Measurements from ENCODE around the gene PRPF38B. TPM values are rescaled to one million over a fixed set of nuclear protein-coding genes. Genes with fewer than 3 reads are reported as not detected.

The PRPF38B gene
- polyA plus RNA-seq, 1 of the 3 experiments (the other 2 are of a cell fraction) = 17.5 TPM

DNA sequence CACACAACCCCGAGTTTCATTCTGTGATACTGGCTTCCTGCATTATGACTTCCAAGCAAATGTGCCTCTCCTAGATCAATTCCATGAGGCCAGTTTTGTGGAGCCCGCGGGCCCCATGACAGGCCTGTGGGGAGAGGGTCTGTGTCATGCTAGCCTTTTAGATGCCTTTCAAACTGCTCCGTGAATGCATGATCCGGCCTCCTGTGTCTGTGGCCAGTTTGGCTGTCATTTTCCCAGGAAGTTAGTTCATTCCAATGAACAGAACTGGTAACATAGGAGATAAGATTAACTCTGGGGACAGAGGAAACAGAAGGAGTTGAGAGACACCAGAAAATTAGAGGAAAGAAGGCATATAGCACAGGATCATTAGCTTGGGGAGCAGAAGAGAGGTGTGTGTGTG is 23.8 kb downstream of the PRPF38B start:
- POLR2A ChIA-PET = no interaction called here
- DNase-seq = no peak
- H3F3A ChIP-seq (replicated peaks; ENCODE audit: insufficient read depth) = peaks cover 15% of the 10 kb centered on the region
- H3K9ac ChIP-seq = no peak overlapping the region
- no peaks in the 10 kb centered on the region for H3K9me3 ChIP-seq
- CTCF ChIA-PET = interaction anchor here (1.6 kb wide), 1 partner anchor 182 kb away, joined by 8 read pairs; no protein-coding TSS in a partner anchor
- H3K27ac ChIP-seq (ENCODE audit: low read depth in 2 of 2, low read length in 1 of 2) = no peak overlapping the region
- no peaks in the 10 kb centered on the region for H3K79me2 ChIP-seq (ENCODE audit: insufficient read depth)
- no peak overlapping the region for H3K4me3 ChIP-seq (ENCODE audit: low read depth in 2 of 2, low read length in 1 of 2)
- H2AFZ ChIP-seq (ENCODE audit: low read depth) = no peak overlapping the region
- peaks cover 0 to 18% of the 10 kb centered on the region in 2 experiments; a peak in 1 of 4 replicates for H3K4me1 ChIP-seq (ENCODE audit: control insufficient read depth in 1 of 2, insufficient read depth in 2 of 2, low read depth in 1 of 2, low read length in 1 of 2)
- no peaks in the 10 kb centered on the region for H3K27me3 ChIP-seq (ENCODE audit: insufficient read depth)
- no peaks in the 10 kb centered on the region for H3K9me2 ChIP-seq
- no peaks in the 10 kb centered on the region for H4K20me1 ChIP-seq (ENCODE audit: insufficient read depth)
- H3K4me2 ChIP-seq = no peak overlapping the region
- 92% methylated on average over 5 of the region's 5 CpGs for WGBS (ENCODE audit: low lambda C conversion rate)
- H3K36me3 ChIP-seq (replicated peaks in 1 of 2; ENCODE audit: control insufficient read depth in 1 of 2, insufficient read depth in 2 of 2, low read length in 1 of 2) = no peaks in the 10 kb centered on the region
- TF ChIP-seq RCOR1 (IDR thresholded peaks at IDR 0.05; ENCODE audit: low read length) = no peak
- TF ChIP-seq, protein P1, sequence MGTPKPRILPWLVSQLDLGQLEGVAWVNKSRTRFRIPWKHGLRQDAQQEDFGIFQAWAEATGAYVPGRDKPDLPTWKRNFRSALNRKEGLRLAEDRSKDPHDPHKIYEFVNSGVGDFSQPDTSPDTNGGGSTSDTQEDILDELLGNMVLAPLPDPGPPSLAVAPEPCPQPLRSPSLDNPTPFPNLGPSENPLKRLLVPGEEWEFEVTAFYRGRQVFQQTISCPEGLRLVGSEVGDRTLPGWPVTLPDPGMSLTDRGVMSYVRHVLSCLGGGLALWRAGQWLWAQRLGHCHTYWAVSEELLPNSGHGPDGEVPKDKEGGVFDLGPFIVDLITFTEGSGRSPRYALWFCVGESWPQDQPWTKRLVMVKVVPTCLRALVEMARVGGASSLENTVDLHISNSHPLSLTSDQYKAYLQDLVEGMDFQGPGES (IDR thresholded peaks at IDR 0.05; ENCODE audit: low read depth, low read length) = no peak
- TF ChIP-seq RXRA (IDR thresholded peaks at IDR 0.05; ENCODE audit: borderline replicate concordance, low read depth) = no peak
- TF ChIP-seq, protein P2, sequence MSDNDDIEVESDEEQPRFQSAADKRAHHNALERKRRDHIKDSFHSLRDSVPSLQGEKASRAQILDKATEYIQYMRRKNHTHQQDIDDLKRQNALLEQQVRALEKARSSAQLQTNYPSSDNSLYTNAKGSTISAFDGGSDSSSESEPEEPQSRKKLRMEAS (IDR thresholded peaks at IDR 0.05; ENCODE audit: low read depth) = no peak
- TF ChIP-seq FOSL2 (IDR thresholded peaks at IDR 0.05; ENCODE audit: borderline replicate concordance, low read depth) = no peak
- no peak for TF ChIP-seq RAD21 (IDR thresholded peaks at IDR 0.05; ENCODE audit: low read length)
- TF ChIP-seq, protein P3, sequence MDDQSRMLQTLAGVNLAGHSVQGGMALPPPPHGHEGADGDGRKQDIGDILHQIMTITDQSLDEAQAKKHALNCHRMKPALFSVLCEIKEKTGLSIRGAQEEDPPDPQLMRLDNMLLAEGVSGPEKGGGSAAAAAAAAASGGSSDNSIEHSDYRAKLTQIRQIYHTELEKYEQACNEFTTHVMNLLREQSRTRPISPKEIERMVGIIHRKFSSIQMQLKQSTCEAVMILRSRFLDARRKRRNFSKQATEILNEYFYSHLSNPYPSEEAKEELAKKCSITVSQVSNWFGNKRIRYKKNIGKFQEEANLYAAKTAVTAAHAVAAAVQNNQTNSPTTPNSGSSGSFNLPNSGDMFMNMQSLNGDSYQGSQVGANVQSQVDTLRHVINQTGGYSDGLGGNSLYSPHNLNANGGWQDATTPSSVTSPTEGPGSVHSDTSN (IDR thresholded peaks at IDR 0.05) = no peak
- TF ChIP-seq GATA2 (CRISPR knock-in tag; IDR thresholded peaks at IDR 0.05) = no peak
- TF ChIP-seq EP300 (IDR thresholded peaks at IDR 0.05; ENCODE audit: borderline replicate concordance in 1 of 2, low read depth in 1 of 2, low read length in 1 of 2) = no peak

DNA sequence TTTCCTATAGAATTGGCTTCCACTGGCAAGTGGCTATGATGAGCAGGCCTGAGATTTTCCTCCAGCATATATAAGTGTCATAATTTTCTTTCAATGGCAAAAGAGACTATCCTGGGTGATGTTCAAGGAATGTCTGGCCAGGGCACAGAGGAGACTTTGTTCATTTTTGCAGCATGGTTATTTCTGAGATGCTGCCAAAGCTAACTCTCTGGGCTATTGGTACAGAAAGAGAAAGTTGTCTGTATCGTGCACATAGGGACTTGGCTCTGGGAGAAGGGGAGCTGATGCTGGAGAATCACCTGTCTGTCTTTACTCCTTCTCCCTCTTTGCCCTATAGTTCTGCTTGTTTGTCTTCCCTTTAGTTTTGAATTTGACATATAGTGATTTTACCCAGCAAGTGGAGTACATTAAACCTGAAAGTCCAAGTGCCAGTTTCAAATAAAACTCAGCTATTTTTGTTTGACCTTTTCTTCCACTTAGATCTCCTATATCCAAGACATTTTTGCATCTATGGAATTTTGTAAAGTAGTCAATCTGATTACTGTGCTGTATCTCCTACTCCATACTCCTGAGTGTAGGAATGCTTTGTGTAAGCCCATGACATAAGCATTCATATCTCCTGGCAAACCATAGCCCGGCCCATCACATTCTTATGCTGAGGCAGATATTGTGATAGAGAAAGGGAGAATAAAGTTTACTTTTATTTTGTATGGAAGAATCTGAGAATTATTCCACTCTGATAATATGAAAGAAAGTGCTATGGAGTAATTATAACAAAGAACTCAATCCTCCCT is 24.5 kb downstream of the PRPF38B start:
- TF ChIP-seq GABPA (IDR thresholded peaks at IDR 0.05; ENCODE audit: low read depth) (no peak), NFIC (IDR thresholded peaks at IDR 0.05; ENCODE audit: borderline replicate concordance) (no peak), ELF1 (IDR thresholded peaks at IDR 0.05) (no peak), TEAD4 (IDR thresholded peaks at IDR 0.05; ENCODE audit: borderline replicate concordance, insufficient read depth) (no peak), EP300 (IDR thresholded peaks at IDR 0.05; ENCODE audit: borderline replicate concordance in 1 of 2, low read depth in 1 of 2, low read length in 1 of 2) (no peak), JUND (IDR thresholded peaks at IDR 0.05) (no peak), RCOR1 (IDR thresholded peaks at IDR 0.05; ENCODE audit: low read length) (no peak), RAD21 (IDR thresholded peaks at IDR 0.05; ENCODE audit: low read length) (no peak), CHD2 (IDR thresholded peaks at IDR 0.05; ENCODE audit: low read length, partially characterized antibody) (no peak)
- TF ChIP-seq, protein P4, sequence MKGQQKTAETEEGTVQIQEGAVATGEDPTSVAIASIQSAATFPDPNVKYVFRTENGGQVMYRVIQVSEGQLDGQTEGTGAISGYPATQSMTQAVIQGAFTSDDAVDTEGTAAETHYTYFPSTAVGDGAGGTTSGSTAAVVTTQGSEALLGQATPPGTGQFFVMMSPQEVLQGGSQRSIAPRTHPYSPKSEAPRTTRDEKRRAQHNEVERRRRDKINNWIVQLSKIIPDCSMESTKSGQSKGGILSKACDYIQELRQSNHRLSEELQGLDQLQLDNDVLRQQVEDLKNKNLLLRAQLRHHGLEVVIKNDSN (IDR thresholded peaks at IDR 0.05; ENCODE audit: borderline replicate concordance, low read depth) = no peak
- TF ChIP-seq, protein P1 (IDR thresholded peaks at IDR 0.05; ENCODE audit: low read depth, low read length) = no peak
- TF ChIP-seq, protein P2 (IDR thresholded peaks at IDR 0.05; ENCODE audit: low read depth) = no peak
- no peaks in the 10 kb centered on the region for H3K36me3 ChIP-seq (replicated peaks in 1 of 2; ENCODE audit: control insufficient read depth in 1 of 2, insufficient read depth in 2 of 2, low read length in 1 of 2)
- no peak overlapping the region for H3K4me2 ChIP-seq
- no peak for DNase-seq
- CTCF ChIA-PET = interaction anchor here (1.2 to 1.6 kb wide), 2 partner anchors 18 to 181 kb away, joined by 4 to 8 read pairs; no protein-coding TSS in a partner anchor
- peaks cover 15% of the 10 kb centered on the region for H3F3A ChIP-seq (replicated peaks; ENCODE audit: insufficient read depth)
- POLR2A ChIA-PET = no interaction called here
- no peak overlapping the region for H3K27ac ChIP-seq (ENCODE audit: low read depth in 2 of 2, low read length in 1 of 2)
- H3K79me2 ChIP-seq (ENCODE audit: insufficient read depth) = no peaks in the 10 kb centered on the region
- WGBS (ENCODE audit: low lambda C conversion rate) = 78% methylated on average over 2 of the region's 2 CpGs
- peaks cover 0 to 19% of the 10 kb centered on the region in 2 experiments; a peak in 1 of 4 replicates for H3K4me1 ChIP-seq (ENCODE audit: control insufficient read depth in 1 of 2, insufficient read depth in 2 of 2, low read depth in 1 of 2, low read length in 1 of 2)
- no peaks in the 10 kb centered on the region for H3K9me2 ChIP-seq
- H3K9ac ChIP-seq = no peak overlapping the region
- no peaks in the 10 kb centered on the region for H4K20me1 ChIP-seq (ENCODE audit: insufficient read depth)
- no peak overlapping the region for H3K4me3 ChIP-seq (ENCODE audit: low read depth in 2 of 2, low read length in 1 of 2)
- H2AFZ ChIP-seq (ENCODE audit: low read depth) = no peak overlapping the region
- no peaks in the 10 kb centered on the region for H3K9me3 ChIP-seq
- H3K27me3 ChIP-seq (ENCODE audit: insufficient read depth) = no peaks in the 10 kb centered on the region
